ENCODE data around the gene SCN3A. TPM values are rescaled to one million over a fixed set of nuclear protein-coding genes. Genes with fewer than 3 reads are reported as not detected.

The SCN3A gene
- polyA plus RNA-seq, 2 of the 4 experiments (the other 2 are of a cell fraction): 0.05 to 0.12 TPM

GRCh38 chr2:165237056-165237455, 33.2 kb upstream of the SCN3A start:
- Histone ChIP-seq H3K4me2 (no peak overlapping the region), H3K4me1 (no peaks in the 10 kb centered on the region), H3K27ac (no peak overlapping the region), H3K4me3 (no peak overlapping the region), H3K9me3 (no peaks in the 10 kb centered on the region)
- FAIRE-seq (no peak), ATAC-seq (no peak), DNase-seq (ENCODE audit: low read depth in 1 of 2, low spot score in 1 of 2) (no peak)
- WGBS (ENCODE audit: missing lambda C conversion rate): 0% methylated on average over 2 of the region's 2 CpGs
- TF ChIP-seq GATA3 (IDR thresholded peaks at IDR 0.05; ENCODE audit: borderline replicate concordance) (no peak), ZC3H11A (IDR thresholded peaks at IDR 0.05) (no peak), HOXB5 (CRISPR knock-in tag; IDR thresholded peaks at IDR 0.05) (no peak), REST (IDR thresholded peaks at IDR 0.05) (no peak), ELK1 (IDR thresholded peaks at IDR 0.05; ENCODE audit: low read depth, low read length) (no peak), FOSL2 (IDR thresholded peaks at IDR 0.05) (no peak), FOSL2 (CRISPR knock-in tag; IDR thresholded peaks at IDR 0.05) (no peak), HEYL (CRISPR knock-in tag; IDR thresholded peaks at IDR 0.05) (no peak), ZSCAN20 (CRISPR knock-in tag; IDR thresholded peaks at IDR 0.05) (no peak), RFX5 (IDR thresholded peaks at IDR 0.05) (no peak), HOXA7 (CRISPR knock-in tag; IDR thresholded peaks at IDR 0.05) (no peak), RAD21 (conservative IDR thresholded peaks at IDR 0.05 in 1 of 2, IDR thresholded peaks at IDR 0.05 in 1 of 2) (no peak), HES2 (IDR thresholded peaks at IDR 0.05) (no peak), KDM1A (IDR thresholded peaks at IDR 0.05; ENCODE audit: low read depth) (no peak), HMGXB4 (CRISPR knock-in tag; IDR thresholded peaks at IDR 0.05; ENCODE audit: borderline replicate concordance) (no peak)
- POLR2A ChIA-PET: no interaction called here
- CTCF ChIA-PET: interaction anchor here (1.6 kb wide), 1 partner anchor 220 kb away, joined by 3 read pairs; no protein-coding TSS in a partner anchor

GRCh38 chr2:165227571-165227970, 23.7 kb upstream of the SCN3A start:
- Histone ChIP-seq H3K27ac (no peak overlapping the region), H3K4me3 (no peak overlapping the region), H3K4me1 (no peaks in the 10 kb centered on the region), H3K4me2 (no peak overlapping the region), H3K9me3 (no peaks in the 10 kb centered on the region)
- FAIRE-seq: no peak
- TF ChIP-seq RARB (CRISPR knock-in tag; IDR thresholded peaks at IDR 0.05) (no peak), EHF (CRISPR knock-in tag; IDR thresholded peaks at IDR 0.05) (no peak), SREBF2 (IDR thresholded peaks at IDR 0.05) (no peak), JUNB (IDR thresholded peaks at IDR 0.05) (no peak), RAD21 (conservative IDR thresholded peaks at IDR 0.05 in 1 of 2, IDR thresholded peaks at IDR 0.05 in 1 of 2) (no peak), MYC (IDR thresholded peaks at IDR 0.05; ENCODE audit: borderline replicate concordance, low read length) (no peak), PHF8 (IDR thresholded peaks at IDR 0.05; ENCODE audit: borderline replicate concordance, low read depth) (no peak), CHD2 (IDR thresholded peaks at IDR 0.05; ENCODE audit: low read length, partially characterized antibody) (no peak), EP300 (IDR thresholded peaks at IDR 0.05) (no peak), CTCF (IDR thresholded peaks at IDR 0.05) (no peak), ESRRA (IDR thresholded peaks at IDR 0.05; ENCODE audit: borderline replicate concordance, low read length) (no peak), CBX8 (IDR thresholded peaks at IDR 0.05) (no peak), RFX5 (IDR thresholded peaks at IDR 0.05) (no peak), MAFK (IDR thresholded peaks at IDR 0.05; ENCODE audit: partially characterized antibody) (no peak), MAZ (IDR thresholded peaks at IDR 0.05; ENCODE audit: borderline replicate concordance, low read depth, low read length) (no peak), HDAC2 (IDR thresholded peaks at IDR 0.05) (no peak), E2F6 (IDR thresholded peaks at IDR 0.05; ENCODE audit: borderline replicate concordance, low read depth) (no peak), ZNF302 (CRISPR knock-in tag; IDR thresholded peaks at IDR 0.05) (no peak)
- CTCF ChIA-PET: no interaction called here
- no peak for ATAC-seq
- WGBS (ENCODE audit: missing lambda C conversion rate): 14% methylated on average over 1 of the region's 1 CpG
- POLR2A ChIA-PET: no interaction called here
- no peak for DNase-seq (ENCODE audit: low read depth in 1 of 2, low spot score in 1 of 2)

Data from A549 (cell line).